ENCODE measurements around the gene ANKRD55.
A peak's percentile ranks its signal among the peaks of the same experiment; 100 is the strongest.
"Not testable (repeated sequence)": the region's sequence is repeated elsewhere in the genome, so short reads cannot be mapped to it uniquely, and the experiment has no call there.

Gene ANKRD55

DNA sequence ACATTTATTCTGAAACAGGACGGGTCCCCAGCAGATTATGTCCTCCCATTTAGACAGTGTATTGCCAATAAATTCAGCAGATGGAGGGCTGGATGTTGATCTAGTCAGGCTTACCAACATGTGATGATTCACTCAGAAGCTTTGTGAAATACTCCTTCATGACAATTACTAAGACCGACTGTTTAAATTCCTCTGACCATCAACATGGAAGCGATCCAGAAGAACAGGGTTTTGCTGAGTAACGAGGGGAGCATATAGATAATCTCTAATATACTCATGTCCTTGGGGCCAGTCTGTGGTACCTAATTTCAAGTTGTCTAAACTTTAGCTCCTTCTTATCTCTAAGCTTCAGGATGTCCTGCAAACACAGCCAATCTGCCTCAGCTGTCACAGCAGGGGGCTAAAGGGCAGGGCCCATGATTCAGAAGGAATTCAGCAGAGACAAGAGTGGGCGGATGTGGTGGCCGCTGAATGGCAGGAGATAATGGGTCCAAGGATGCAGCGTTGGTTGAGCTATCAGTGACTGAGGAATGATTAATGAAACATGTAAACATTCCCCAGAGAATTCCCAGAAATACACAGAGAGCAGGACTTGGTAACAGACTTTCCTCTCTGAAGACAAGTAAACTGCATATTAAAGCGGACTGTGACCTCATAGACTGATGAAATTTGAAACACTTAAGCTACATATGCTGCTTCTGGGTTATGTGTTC, 109.4 kb downstream of the ANKRD55 start:
- Histone ChIP-seq H3K27ac (peak overlapping the region in 1 of 2 donors; percentile 64), H3K4me3 (no peak overlapping the region)
- TF ChIP-seq, protein P1, sequence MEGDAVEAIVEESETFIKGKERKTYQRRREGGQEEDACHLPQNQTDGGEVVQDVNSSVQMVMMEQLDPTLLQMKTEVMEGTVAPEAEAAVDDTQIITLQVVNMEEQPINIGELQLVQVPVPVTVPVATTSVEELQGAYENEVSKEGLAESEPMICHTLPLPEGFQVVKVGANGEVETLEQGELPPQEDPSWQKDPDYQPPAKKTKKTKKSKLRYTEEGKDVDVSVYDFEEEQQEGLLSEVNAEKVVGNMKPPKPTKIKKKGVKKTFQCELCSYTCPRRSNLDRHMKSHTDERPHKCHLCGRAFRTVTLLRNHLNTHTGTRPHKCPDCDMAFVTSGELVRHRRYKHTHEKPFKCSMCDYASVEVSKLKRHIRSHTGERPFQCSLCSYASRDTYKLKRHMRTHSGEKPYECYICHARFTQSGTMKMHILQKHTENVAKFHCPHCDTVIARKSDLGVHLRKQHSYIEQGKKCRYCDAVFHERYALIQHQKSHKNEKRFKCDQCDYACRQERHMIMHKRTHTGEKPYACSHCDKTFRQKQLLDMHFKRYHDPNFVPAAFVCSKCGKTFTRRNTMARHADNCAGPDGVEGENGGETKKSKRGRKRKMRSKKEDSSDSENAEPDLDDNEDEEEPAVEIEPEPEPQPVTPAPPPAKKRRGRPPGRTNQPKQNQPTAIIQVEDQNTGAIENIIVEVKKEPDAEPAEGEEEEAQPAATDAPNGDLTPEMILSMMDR (IDR thresholded peaks at IDR 0.05), result no peak
- peak; percentile 75 for DNase-seq (ENCODE audit: low spot score)

DNA sequence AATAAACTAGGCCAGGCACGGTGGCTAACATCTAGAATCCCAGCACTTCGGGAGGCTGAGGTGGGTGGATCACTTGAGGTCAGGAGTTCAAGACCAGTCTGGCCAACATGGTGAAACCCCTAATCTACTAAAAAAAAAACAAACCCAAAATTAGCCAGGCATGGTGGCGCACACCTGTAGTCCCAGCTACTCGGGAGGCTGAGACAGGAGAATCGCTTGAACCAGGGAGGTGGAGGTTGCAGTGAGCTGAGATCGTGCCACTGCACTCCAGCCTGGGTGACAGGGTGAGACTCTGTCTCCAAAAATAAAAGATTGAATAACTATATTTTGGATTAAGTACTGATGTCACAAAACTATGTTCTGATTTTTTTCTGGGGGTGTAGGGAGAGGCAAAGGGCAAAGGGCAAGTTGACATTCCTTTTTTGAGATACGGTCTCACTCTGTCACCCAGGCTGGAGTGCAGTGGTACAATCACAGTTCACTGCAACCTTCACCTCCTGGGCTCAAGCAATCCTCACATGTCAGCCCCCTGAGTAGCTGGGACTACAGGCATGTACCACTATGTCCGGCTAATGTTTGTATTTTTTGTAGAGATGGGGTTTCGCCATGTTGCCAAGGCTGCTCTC, 110.7 kb downstream of the ANKRD55 start:
- H3K4me3 ChIP-seq; H3K27ac ChIP-seq; DNase-seq (ENCODE audit: low spot score): not testable (repeated sequence)

DNA sequence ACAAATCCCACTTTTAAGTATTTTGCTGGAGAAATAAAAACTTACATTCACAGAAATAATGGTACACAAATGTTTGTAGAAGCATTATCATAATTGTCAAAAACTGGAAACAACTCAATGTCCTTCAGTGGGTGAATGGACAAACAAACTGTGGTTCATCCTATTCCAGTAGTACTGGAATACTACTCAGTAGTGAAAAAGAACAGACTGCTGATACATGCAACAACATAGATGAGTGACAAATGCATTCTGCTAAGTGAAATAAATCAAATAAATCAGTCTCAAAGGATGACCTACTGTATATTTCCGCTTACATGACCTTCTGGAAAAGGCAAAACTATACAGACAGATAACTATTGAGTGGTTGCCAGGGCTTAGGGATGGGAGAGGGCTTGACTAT, 114.1 kb downstream of the ANKRD55 start:
- Histone ChIP-seq H3K4me3 (no peak overlapping the region), H3K27ac (no peak overlapping the region)
- TF ChIP-seq, protein P1 (IDR thresholded peaks at IDR 0.05), result no peak
- DNase-seq (ENCODE audit: low spot score), result no peak

DNA sequence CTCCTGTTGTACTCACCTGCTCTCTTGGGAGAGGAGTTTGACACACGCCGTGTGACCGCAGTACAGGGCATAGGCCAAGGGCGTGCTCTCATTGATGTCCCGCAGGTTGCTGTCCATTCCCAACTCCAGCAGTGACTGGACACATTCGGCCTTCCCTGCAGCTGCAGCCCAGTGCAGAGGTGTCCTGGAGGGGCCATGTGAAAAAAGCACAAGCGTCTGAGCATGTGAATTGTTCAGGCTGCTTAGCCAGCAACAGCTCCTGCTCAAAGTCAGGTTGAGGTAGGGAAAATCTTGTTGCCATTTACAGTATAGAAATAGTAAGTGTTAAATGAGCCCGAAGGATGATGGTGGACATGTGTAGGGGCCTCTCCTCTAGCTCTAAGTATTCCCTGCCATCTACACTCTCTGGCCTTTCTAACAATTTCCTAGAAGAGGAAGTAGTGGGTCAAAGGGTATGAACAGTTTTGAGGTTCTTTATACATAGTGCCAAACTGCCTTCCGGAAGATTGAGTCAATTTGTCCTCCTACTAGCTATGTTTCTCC, 116.5 kb downstream of the ANKRD55 start:
- Histone ChIP-seq H3K27ac (no peak overlapping the region), H3K4me3 (no peak overlapping the region)
- no peak for DNase-seq (ENCODE audit: low spot score)
- TF ChIP-seq, protein P1 (IDR thresholded peaks at IDR 0.05), result no peak

DNA sequence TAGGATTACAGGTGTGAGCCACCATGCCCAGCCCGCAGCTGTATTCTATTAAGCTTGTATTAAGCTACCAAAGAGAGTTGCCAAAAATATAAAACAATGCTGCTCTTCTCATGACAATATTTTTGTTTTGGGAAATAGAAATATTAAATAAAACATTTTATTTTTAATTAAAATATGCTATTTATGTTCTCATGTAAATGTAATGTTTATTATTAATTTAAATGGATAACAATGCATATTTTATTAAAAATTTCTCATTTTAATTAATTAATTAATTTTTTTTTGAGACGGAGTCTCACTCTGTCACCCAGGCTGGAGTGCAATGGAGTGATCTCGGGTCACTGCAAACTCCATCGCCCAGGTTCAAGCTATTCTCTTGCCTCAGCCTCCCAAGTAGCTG, 117.5 kb downstream of the ANKRD55 start:
- Histone ChIP-seq H3K27ac (no peak overlapping the region), H3K4me3 (no peak overlapping the region)
- DNase-seq (ENCODE audit: low spot score), result no peak
- TF ChIP-seq, protein P1 (IDR thresholded peaks at IDR 0.05), result no peak

DNA sequence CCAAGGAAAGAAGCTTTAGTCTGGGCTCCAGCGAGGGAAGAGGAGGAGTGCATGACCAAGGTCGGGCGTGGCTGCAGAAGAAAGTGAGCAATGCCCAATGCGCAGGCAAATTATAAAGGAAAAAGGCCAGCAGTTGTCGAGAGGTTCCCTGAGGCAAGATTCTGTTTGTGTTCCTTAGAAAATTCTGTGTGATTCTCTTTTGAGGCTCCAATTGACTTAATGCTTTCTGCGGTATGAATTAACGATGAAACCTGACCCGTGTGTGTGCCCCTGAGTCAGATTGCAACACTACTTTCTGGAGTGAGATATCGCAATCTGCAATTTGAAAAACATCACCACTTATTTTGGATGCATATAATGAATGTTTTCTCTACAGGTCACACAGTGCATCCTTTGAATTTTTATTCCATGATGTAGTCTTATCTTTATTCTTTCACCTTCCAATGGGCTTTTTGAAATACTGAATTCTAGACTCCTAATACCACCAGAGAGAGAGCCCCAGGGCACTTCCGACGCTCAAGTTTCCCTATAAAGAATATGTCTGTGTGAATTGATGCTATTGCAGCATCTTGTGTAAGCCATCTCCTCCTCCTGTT, 120.5 kb downstream of the ANKRD55 start:
- H3K27ac ChIP-seq, result no peak overlapping the region
- TF ChIP-seq, protein P1 (IDR thresholded peaks at IDR 0.05), result no peak
- DNase-seq (ENCODE audit: low spot score), result no peak
- no peak overlapping the region for H3K4me3 ChIP-seq

DNA sequence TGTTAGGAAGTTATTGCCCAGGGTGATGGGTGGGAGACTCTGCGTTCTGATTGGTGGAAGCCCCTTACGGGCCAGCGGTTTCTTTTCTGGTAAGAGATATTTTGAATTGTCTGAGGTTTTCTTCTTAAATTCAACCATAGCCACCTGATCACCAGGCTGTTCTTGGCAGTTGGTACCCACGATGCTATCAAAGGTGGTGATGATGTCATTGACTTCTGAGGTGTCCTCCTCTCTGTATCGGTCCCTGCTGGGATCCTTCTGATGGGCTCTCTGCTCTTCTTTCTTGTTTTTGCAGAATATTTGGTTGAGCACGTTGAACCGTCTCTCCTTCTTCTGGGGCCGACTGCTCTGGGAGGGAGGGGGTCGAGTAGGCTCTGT, 121.7 kb downstream of the ANKRD55 start:
- Histone ChIP-seq H3K4me3 (no peak overlapping the region), H3K27ac (no peak overlapping the region)
- DNase-seq (ENCODE audit: low spot score), result no peak
- TF ChIP-seq, protein P1 (IDR thresholded peaks at IDR 0.05), result no peak
